WTC11 (cell line): ENCODE results near the gene MAP4. TPM values are rescaled to one million over a fixed set of nuclear protein-coding genes. Genes with fewer than 3 reads are reported as not detected.

Experiments
- ATAC-seq: fragments of 200-7000 bp; cut with Tn5 transposase; 2 replicates; pipeline ENCODE4 v1.10.0; 2021; ENCODE audit warnings: mild to moderate bottlenecking, moderate library complexity
- CTCF ChIA-PET: fragments of 300-600 bp; sonication (Branson Sonifier 250); formaldehyde crosslinking; loops from one replicate; lab custom pipeline; 2021; ENCODE audit warnings: antibody characterized with exemption; lab: Charles Lee
- POLR2A ChIA-PET: fragments of 350-600 bp; sonication (Branson Sonifier 250); formaldehyde crosslinking; loops from one replicate; lab custom pipeline; 2021; ENCODE audit warnings: antibody characterized with exemption; lab: Charles Lee
- DNase-seq: peaks from one replicate; pipeline ENCODE4 v3.0.0; 2021; ENCODE audit warnings: low spot score
- H3K27ac Mint-ChIP-seq: 2 replicates; pipeline ENCODE4 v1.8.0; 2021; ENCODE audit warnings: mixed read lengths
- H3K27me3 Mint-ChIP-seq: 2 replicates; pipeline ENCODE4 v1.8.0; 2021; ENCODE audit warnings: low read depth, mild to moderate bottlenecking, moderate library complexity, mixed read lengths
- H3K36me3 Mint-ChIP-seq: 2 replicates; pipeline ENCODE4 v1.8.0; 2021; ENCODE audit warnings: mixed read lengths
- H3K4me1 Mint-ChIP-seq: 2 replicates; pipeline ENCODE4 v1.8.0; 2022; ENCODE audit warnings: mixed read lengths
- H3K4me3 Mint-ChIP-seq: 2 replicates; pipeline ENCODE4 v1.8.0; 2021; ENCODE audit warnings: mild to moderate bottlenecking, moderate library complexity, mixed read lengths
- H3K9me3 Mint-ChIP-seq: 2 replicates; pipeline ENCODE4 v1.8.0; 2021; ENCODE audit warnings: mixed read lengths
- ATF1 ChIP-seq: sonication (generic); formaldehyde crosslinking; IDR thresholded peaks from 2 replicates; pipeline ENCODE4 v1.8.1; 2023; ENCODE audit warnings: mild to moderate bottlenecking, moderate library complexity, missing genetic modification reagents
- CBFB ChIP-seq: sonication (generic); formaldehyde crosslinking; IDR thresholded peaks from 2 replicates; pipeline ENCODE4 v1.8.1; 2022; ENCODE audit warnings: mild to moderate bottlenecking, low read depth, missing genetic modification reagents
- HMGA2 ChIP-seq: fragments of 250-450 bp; sonication (Bioruptor Pico); IDR thresholded peaks from 2 replicates; pipeline ENCODE4 v1.4.0; 2021; ENCODE audit warnings: mild to moderate bottlenecking, moderate library complexity
- HMGXB4 ChIP-seq: sonication (generic); formaldehyde crosslinking; IDR thresholded peaks from 2 replicates; pipeline ENCODE4 v1.8.1; 2023; ENCODE audit warnings: mild to moderate bottlenecking, moderate library complexity, missing genetic modification reagents
- MXD4 ChIP-seq: fragments of 250-450 bp; sonication (Bioruptor Pico); IDR thresholded peaks from 2 replicates; pipeline ENCODE4 v1.8.0; 2021; ENCODE audit warnings: mild to moderate bottlenecking, moderate library complexity, borderline replicate concordance
- NR3C1 ChIP-seq: sonication (generic); formaldehyde crosslinking; conservative IDR thresholded peaks from 2 replicates; pipeline ENCODE4 v1.8.1; 2023; ENCODE audit warnings: low read depth, mild to moderate bottlenecking, missing genetic modification reagents
- OVOL2 ChIP-seq: fragments of 250-450 bp; sonication (Bioruptor Pico); IDR thresholded peaks from 2 replicates; pipeline ENCODE4 v1.9.0; 2021; ENCODE audit warnings: mild to moderate bottlenecking, borderline replicate concordance
- PRDM15 ChIP-seq: sonication (generic); formaldehyde crosslinking; IDR thresholded peaks from 2 replicates; pipeline ENCODE4 v1.8.0; 2022; ENCODE audit warnings: missing genetic modification reagents
- TCF7 ChIP-seq: sonication (generic); formaldehyde crosslinking; IDR thresholded peaks from 2 replicates; pipeline ENCODE4 v1.8.0; 2022; ENCODE audit warnings: mild to moderate bottlenecking, low read depth, missing genetic modification reagents, moderate library complexity
- TP53 ChIP-seq: sonication (generic); formaldehyde crosslinking; IDR thresholded peaks from 2 replicates; pipeline ENCODE4 v1.8.1; 2023; ENCODE audit warnings: mild to moderate bottlenecking, missing genetic modification reagents
- USF2 ChIP-seq: sonication (generic); formaldehyde crosslinking; IDR thresholded peaks from 2 replicates; pipeline ENCODE4 v1.8.1; 2023; ENCODE audit warnings: mild to moderate bottlenecking, missing genetic modification reagents, moderate library complexity
- ZBTB21 ChIP-seq: sonication (generic); formaldehyde crosslinking; IDR thresholded peaks from 2 replicates; pipeline ENCODE4 v1.8.1; 2023; ENCODE audit warnings: mild to moderate bottlenecking, missing genetic modification reagents, borderline replicate concordance
- ZNF138 ChIP-seq: sonication (generic); formaldehyde crosslinking; conservative IDR thresholded peaks from 2 replicates; pipeline ENCODE4 v1.8.1; 2022; ENCODE audit warnings: mild to moderate bottlenecking, moderate library complexity, missing genetic modification reagents
- ZNF219 ChIP-seq: sonication (generic); formaldehyde crosslinking; IDR thresholded peaks from 2 replicates; pipeline ENCODE4 v1.8.0; 2023; ENCODE audit warnings: missing genetic modification reagents, mild to moderate bottlenecking, borderline replicate concordance
- ZNF281 ChIP-seq: sonication (generic); formaldehyde crosslinking; IDR thresholded peaks from 2 replicates; pipeline ENCODE4 v1.8.0; 2023; ENCODE audit warnings: mild to moderate bottlenecking, missing genetic modification reagents
- ZNF396 ChIP-seq: fragments of 250-450 bp; sonication (Bioruptor Pico); IDR thresholded peaks from 2 replicates; pipeline ENCODE4 v1.8.0; 2021; ENCODE audit warnings: mild to moderate bottlenecking, moderate library complexity, borderline replicate concordance
- total RNA-seq: library from RNA; stranded (reverse); gene quantifications from 3 replicates; pipeline ENCODE4 v1.2.3, GENCODE V29; 2021
- TF ChIP-seq, protein P1 (sequence below): sonication (generic); formaldehyde crosslinking; IDR thresholded peaks from 2 replicates; pipeline ENCODE4 v1.8.1; 2022; ENCODE audit warnings: mild to moderate bottlenecking, moderate library complexity, missing genetic modification reagents
- TF ChIP-seq, protein P2 (sequence below): sonication (generic); formaldehyde crosslinking; IDR thresholded peaks from 2 replicates; pipeline ENCODE4 v1.8.0; 2022; ENCODE audit warnings: mild to moderate bottlenecking, missing genetic modification reagents
- TF ChIP-seq, protein P3 (sequence below): sonication (generic); formaldehyde crosslinking; IDR thresholded peaks from 2 replicates; pipeline ENCODE4 v1.8.1; 2023; ENCODE audit warnings: mild to moderate bottlenecking, missing genetic modification reagents

The MAP4 gene
- total RNA-seq, 1 experiment from 2014 or later, result 199 TPM

DNA sequence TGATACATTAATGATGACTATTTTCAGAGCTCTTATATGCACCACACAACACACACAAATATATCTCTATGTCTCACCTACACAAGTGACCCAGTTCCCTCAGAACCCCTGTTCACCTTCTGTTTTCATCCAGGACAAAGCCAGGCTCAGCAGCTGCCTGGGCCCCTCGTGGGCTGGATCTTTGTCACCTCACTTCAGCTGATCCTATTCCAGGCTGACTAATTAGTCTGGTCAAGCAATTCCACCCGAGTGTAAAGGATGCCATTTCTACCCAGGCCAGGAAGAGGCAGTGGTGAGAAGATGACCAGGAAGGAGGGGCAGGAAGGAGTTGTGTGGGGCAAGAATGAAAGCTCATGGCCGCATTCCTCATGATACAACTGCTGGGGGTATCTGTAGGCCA, 151.0 kb downstream of the MAP4 start (continued):
- TF ChIP-seq PRDM15 (CRISPR knock-in tag) (no peak), ATF1 (no peak), NR3C1 (no peak), CBFB (CRISPR knock-in tag) (no peak), HMGXB4 (CRISPR knock-in tag) (no peak), TP53 (no peak)
- TF ChIP-seq, protein P1, sequence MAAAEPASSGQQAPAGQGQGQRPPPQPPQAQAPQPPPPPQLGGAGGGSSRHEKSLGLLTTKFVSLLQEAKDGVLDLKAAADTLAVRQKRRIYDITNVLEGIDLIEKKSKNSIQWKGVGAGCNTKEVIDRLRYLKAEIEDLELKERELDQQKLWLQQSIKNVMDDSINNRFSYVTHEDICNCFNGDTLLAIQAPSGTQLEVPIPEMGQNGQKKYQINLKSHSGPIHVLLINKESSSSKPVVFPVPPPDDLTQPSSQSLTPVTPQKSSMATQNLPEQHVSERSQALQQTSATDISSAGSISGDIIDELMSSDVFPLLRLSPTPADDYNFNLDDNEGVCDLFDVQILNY (CRISPR knock-in tag), result no peak
- TF ChIP-seq, protein P2, sequence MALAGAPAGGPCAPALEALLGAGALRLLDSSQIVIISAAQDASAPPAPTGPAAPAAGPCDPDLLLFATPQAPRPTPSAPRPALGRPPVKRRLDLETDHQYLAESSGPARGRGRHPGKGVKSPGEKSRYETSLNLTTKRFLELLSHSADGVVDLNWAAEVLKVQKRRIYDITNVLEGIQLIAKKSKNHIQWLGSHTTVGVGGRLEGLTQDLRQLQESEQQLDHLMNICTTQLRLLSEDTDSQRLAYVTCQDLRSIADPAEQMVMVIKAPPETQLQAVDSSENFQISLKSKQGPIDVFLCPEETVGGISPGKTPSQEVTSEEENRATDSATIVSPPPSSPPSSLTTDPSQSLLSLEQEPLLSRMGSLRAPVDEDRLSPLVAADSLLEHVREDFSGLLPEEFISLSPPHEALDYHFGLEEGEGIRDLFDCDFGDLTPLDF (CRISPR knock-in tag), result no peak

GRCh38 chr3:47863391-47864128, 152.7 kb downstream of the MAP4 start:
- Mint-ChIP-seq H3K27me3 (no peaks in the 10 kb centered on the region), H3K4me1 (no peaks in the 10 kb centered on the region), H3K27ac (no peak overlapping the region), H3K4me3 (no peak overlapping the region), H3K36me3 (peaks cover 32% of the 10 kb centered on the region), H3K9me3 (no peaks in the 10 kb centered on the region)
- CTCF ChIA-PET, result interaction anchor here (1.1 to 2.7 kb wide), 3 partner anchors 26 to 295 kb away, joined by 4 to 11 read pairs (median 5); no protein-coding TSS in a partner anchor
- DNase-seq, result no peak
- no peak for ATAC-seq
- POLR2A ChIA-PET, result no interaction called here
- TF ChIP-seq, protein P3, sequence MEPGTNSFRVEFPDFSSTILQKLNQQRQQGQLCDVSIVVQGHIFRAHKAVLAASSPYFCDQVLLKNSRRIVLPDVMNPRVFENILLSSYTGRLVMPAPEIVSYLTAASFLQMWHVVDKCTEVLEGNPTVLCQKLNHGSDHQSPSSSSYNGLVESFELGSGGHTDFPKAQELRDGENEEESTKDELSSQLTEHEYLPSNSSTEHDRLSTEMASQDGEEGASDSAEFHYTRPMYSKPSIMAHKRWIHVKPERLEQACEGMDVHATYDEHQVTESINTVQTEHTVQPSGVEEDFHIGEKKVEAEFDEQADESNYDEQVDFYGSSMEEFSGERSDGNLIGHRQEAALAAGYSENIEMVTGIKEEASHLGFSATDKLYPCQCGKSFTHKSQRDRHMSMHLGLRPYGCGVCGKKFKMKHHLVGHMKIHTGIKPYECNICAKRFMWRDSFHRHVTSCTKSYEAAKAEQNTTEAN (CRISPR knock-in tag), result no peak
- TF ChIP-seq ZNF219 (CRISPR knock-in tag) (no peak), OVOL2 (no peak), USF2 (CRISPR knock-in tag) (no peak), ZBTB21 (CRISPR knock-in tag) (no peak), PRDM15 (CRISPR knock-in tag) (no peak), HMGA2 (CRISPR knock-in tag) (no peak), TCF7 (CRISPR knock-in tag) (no peak), MXD4 (no peak), ZNF396 (CRISPR knock-in tag) (no peak), ZNF281 (no peak), ZNF138 (CRISPR knock-in tag) (no peak)
